Measurements from ENCODE around the gene RANBP10. TPM values are rescaled to one million over a fixed set of nuclear protein-coding genes. Genes with fewer than 3 reads are reported as not detected.

RANBP10 gene
- total RNA-seq, 1 experiment from 2014 or later, result 15.6 TPM

- H3K18ac ChIP-seq (ENCODE audit: insufficient read length, low read depth, low read length), result no peak overlapping the region
- Mint-ChIP-seq H3K4me3 (no peak overlapping the region), H3K4me1 (peaks cover 0 to 3% of the 10 kb centered on the region in 2 experiments; a peak in 1 of 4 replicates), H3K36me3 (ENCODE audit: insufficient read depth in 1 of 3, low read depth in 3 of 3) (no peaks in the 10 kb centered on the region), H3K27ac (peak overlapping the region in 1 of 3 experiments; percentile 29; a peak in 1 of 7 replicates), H3K9me3 (no peaks in the 10 kb centered on the region), H3K27me3 (ENCODE audit: low read depth) (no peaks in the 10 kb centered on the region; the same call in 1 of the 2 replicates)
- no peak overlapping the region for H2BK20ac ChIP-seq (ENCODE audit: low read depth, low read length, poor library complexity, severe bottlenecking)
- H2BK12ac ChIP-seq (ENCODE audit: insufficient read length, low read depth, low read length), result no peak overlapping the region
- H3K14ac ChIP-seq (ENCODE audit: insufficient read depth, low read length), result no peak overlapping the region
- no peak overlapping the region for H3K4me2 ChIP-seq (ENCODE audit: insufficient read depth, insufficient read length, low read length)
- DNase-seq, result no peak
- no peaks in the 10 kb centered on the region for H3K9me3 ChIP-seq (ENCODE audit: control insufficient read depth, low read depth, low read length)
- H3K27ac ChIP-seq (ENCODE audit: insufficient read length, low read depth, low read length), result no peak overlapping the region
- no peak overlapping the region for H4K5ac ChIP-seq (ENCODE audit: insufficient read length, low read depth, low read length)
- H4K91ac ChIP-seq (ENCODE audit: insufficient read length, low read depth, low read length), result no peak overlapping the region
- H2AK5ac ChIP-seq (ENCODE audit: insufficient read length, low read length), result no peak overlapping the region
- no peak overlapping the region for H2BK120ac ChIP-seq (ENCODE audit: low read depth, low read length, poor library complexity, severe bottlenecking)
- H3K4me1 ChIP-seq (ENCODE audit: insufficient read depth, low read length), result no peaks in the 10 kb centered on the region
- no peaks in the 10 kb centered on the region for H3K79me1 ChIP-seq (ENCODE audit: insufficient read depth, low read depth, low read length, poor library complexity, severe bottlenecking)
- no peak overlapping the region for H3K56ac ChIP-seq (ENCODE audit: insufficient read length, low read depth, low read length)
- no peak overlapping the region for H3K4ac ChIP-seq (ENCODE audit: low read depth, low read length)
- H2BK5ac ChIP-seq (ENCODE audit: insufficient read length, low read length), result no peak overlapping the region
- no peak overlapping the region for H2BK15ac ChIP-seq (ENCODE audit: low read depth, low read length)
- no peak overlapping the region for H2AFZ ChIP-seq (ENCODE audit: low read length)
- H3K79me2 ChIP-seq (ENCODE audit: insufficient read depth, low read length), result no peaks in the 10 kb centered on the region; the same call in 1 of the 2 replicates
- no peak overlapping the region for H3K9ac ChIP-seq (ENCODE audit: extremely low read depth, insufficient read length, low read length)
- no peak overlapping the region for H4K8ac ChIP-seq (replicated peaks; ENCODE audit: insufficient read length, low read depth, low read length)
- no peaks in the 10 kb centered on the region for H4K20me1 ChIP-seq (ENCODE audit: control insufficient read depth, insufficient read depth, insufficient read length)
- H3K23me2 ChIP-seq (ENCODE audit: insufficient read length, low read depth, low read length, poor library complexity, severe bottlenecking), result no peaks in the 10 kb centered on the region
- H3K27me3 ChIP-seq (ENCODE audit: insufficient read depth, low read length), result no peaks in the 10 kb centered on the region
- TF ChIP-seq CTCF (conservative IDR thresholded peaks at IDR 0.05), result no peak
- no peak overlapping the region for H3T11ph ChIP-seq (ENCODE audit: low read length)
- no peak overlapping the region for H3K23ac ChIP-seq (ENCODE audit: insufficient read length, low read depth, low read length)
These were observed 23.0 kb downstream of the RANBP10 start for GRCh38 chr16:67783353-67783725.
